Nucleus accumbens (tissue), 56 donors: ENCODE results near the gene DDX10.

ENCODE experiments used
- DNase-seq, 56 donors: peaks; one replicate each; lab custom pipeline; 2025; lab: John Stamatoyannopoulos, UW

The DDX10 gene

GRCh38 chr11:108963118-108963517 lies 298.2 kb downstream of the DDX10 start:
- no peak for DNase-seq

- no peak for DNase-seq
These were observed 300.6 kb downstream of the DDX10 start for GRCh38 chr11:108965306-108966001.

- DNase-seq, result no peak
These were observed 301.3 kb downstream of the DDX10 start for GRCh38 chr11:108966206-108966605.

GRCh38 chr11:108966978-108967377 lies 302.1 kb downstream of the DDX10 start:
- no peak for DNase-seq

- DNase-seq, result peak in 13 of 56 donors; percentile 3 to 31 (median 10)
These were observed 302.7 kb downstream of the DDX10 start for GRCh38 chr11:108967571-108967970.

- DNase-seq, result no peak
These were observed 305.5 kb downstream of the DDX10 start for GRCh38 chr11:108970221-108970991.

- peak in 2 of 56 donors; percentile 10 to 12 for DNase-seq
These were observed 308.7 kb downstream of the DDX10 start for GRCh38 chr11:108973402-108974162.

GRCh38 chr11:108975026-108975425 lies 310.2 kb downstream of the DDX10 start:
- DNase-seq, result no peak

- DNase-seq, result no peak
These were observed 310.8 kb downstream of the DDX10 start for GRCh38 chr11:108975641-108976071.

- no peak for DNase-seq
These were observed 319.0 kb downstream of the DDX10 start for GRCh38 chr11:108983636-108984420.

GRCh38 chr11:108984523-108984922 lies 319.7 kb downstream of the DDX10 start:
- DNase-seq, result no peak

- DNase-seq, result no peak
These were observed 320.5 kb downstream of the DDX10 start for GRCh38 chr11:108985236-108985944.

- no peak for DNase-seq
These were observed 321.0 kb downstream of the DDX10 start for GRCh38 chr11:108985945-108986279.
